ENCODE measurements around the gene LRRC4C.

Gene LRRC4C

DNA sequence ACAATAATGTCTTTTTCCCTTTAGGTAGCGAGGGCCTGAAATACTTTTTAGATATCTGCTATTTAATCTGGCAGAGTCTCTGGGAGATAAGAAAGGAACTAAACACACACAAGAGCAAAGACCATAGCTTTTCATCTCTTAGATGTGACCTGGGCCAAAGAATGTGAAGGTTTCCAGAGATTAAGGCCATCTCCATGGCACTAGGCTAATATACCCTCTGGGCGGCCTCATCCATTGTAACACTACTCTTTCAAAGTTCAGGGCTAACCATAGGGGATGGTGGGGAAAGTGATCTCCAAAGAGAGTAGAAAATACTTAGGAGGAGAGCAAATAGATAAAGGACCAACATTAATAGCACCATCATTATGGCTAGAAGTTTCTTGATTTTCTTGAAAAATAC, 326.4 kb downstream of the LRRC4C start:
- DNase-seq: no peak

DNA sequence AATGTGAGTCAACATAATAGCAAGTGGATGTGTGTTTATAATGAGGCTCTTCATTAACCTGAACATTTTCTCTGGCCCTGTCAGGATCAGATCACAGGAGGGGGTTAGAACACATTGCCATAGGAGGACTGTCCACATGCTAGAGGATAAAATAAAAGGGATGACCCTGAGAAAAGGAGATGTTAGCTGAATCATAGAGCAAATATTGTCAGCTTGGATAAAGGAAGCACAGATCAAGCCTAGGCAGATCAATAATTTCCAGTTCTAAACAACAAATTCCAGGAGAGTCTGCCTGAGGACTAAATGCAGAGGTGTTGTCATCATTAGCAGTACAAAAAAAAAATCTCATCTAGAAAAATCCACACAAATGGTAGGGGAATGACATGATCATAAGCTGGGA, 337.9 kb downstream of the LRRC4C start:
- no peak for DNase-seq

- DNase-seq: no peak
These were observed 340.0 kb downstream of the LRRC4C start for GRCh38 chr11:41119484-41119883.

GRCh38 chr11:41118521-41118920, 340.9 kb downstream of the LRRC4C start:
- no peak for DNase-seq

- DNase-seq: no peak
These were observed 342.5 kb downstream of the LRRC4C start for GRCh38 chr11:41116970-41117369.

DNA sequence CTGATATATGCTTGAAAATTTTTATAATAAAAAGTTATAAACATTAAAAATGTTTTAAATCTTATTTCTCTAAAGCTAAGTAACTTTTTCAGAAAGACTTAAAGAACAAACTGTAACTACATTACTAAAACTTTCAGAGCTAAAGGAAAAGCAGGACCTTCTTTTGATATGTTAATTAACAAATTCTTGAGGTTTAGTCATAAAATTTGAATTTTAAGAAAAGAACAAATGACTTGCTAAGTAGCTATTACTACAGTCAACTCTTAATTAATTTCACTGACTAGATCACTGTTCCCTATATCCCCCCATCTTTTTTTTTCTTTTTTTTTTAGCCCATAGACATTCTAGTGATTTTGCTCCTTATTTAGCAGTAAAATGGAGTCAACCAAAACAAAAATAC, 344.4 kb downstream of the LRRC4C start:
- no peak for DNase-seq

DNA sequence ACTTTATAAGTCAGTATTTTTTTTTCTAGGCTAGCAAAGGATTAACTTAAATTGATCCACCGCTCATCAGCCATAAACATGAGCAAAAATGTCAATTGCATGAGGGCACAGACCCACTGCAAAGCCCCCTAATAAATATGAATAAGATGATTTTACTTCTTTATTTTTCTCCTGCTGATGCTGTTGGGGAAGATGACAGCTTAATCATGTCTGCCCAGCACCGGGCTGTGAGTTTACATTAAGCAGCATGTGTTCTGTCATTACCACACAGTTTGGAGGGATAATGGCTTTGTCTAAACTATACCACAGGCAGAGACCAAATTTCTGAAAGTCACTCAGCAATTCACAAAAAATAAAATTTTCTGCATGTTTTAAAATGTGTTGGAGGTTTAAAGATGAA, 346.3 kb downstream of the LRRC4C start:
- DNase-seq: no peak

DNA sequence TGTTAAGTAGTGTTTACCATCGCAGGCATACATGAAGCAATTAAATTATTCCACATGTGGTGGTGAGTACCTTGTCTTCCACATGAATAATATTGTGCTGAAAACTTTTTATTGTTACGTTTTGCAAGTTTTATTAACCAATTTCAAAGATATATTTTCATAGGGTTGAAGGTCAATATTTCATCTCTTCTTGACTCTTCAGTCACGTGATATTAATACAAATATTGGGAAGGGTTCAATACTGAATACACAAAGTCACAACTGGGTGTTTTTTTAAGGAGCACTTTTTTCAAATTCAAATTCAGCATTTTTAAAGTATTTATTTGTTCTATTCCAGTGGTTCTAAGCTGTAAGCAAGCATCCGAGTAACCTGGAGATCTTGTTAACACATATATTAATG, 348.9 kb downstream of the LRRC4C start:
- DNase-seq: no peak

DNA sequence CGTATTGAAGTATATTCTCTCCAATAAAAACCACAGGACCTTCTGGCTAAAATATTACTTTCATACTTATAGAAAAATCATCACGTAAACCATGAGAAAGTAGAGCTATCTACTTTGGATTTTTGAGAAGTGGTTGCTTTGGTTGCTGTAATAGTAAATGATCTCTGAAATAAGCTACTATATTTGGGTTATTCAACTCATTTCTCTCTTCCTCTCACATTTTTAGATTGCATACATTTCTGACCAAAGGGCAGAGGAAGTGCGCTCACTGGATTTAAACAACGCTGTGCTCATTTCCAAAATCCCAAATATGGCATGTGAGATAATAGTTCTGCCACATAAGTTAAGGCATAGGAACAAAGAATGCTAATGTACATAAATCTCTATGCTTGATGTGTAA, 357.0 kb downstream of the LRRC4C start:
- DNase-seq: no peak

DNA sequence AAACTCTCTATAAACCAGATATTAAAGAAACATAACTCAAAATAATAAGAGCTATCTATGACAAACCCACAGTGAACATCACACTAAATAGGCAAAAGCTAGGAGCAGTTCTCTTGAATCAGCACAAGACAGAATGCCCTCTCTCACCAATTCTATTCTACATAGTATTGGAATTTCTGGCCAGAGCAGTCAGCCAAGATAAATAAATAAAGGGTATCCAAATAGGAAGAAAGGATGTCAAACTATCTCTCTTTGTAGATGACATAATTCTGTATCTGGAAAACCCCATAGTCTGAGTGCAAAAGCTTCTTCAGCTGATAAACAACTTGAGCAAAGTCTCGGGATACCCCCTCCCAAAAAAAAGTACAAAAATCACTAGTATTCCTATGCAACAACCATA, 359.8 kb downstream of the LRRC4C start:
- no peak for DNase-seq

GRCh38 chr11:41085123-41085522, 374.3 kb downstream of the LRRC4C start:
- no peak for DNase-seq

DNA sequence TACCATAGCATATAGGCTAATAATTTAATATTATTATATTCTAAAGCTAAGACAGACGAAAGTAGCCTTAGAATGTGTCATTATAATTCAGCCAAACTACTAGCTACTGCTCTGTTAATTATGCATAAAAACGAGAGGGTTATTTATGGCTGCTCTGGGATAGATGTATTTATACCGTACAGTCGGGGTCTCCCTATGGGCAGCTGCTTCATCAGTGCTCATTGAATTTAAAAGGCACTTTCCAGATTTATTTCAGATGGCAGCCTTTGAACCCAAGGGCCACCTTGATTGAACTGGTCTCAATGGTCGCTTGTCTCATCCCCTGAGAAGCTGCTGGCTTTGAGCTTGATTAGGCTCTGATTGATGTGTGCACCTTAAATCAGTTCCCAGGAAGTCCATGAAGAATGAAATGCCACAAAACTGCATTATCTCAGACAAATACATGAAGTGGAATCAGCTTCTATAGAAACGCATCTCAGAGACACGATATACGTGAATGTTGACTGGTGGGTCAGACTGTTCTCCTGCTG, 377.6 kb downstream of the LRRC4C start:
- DNase-seq: no peak

GRCh38 chr11:41074318-41074717, 385.1 kb downstream of the LRRC4C start:
- no peak for DNase-seq

DNA sequence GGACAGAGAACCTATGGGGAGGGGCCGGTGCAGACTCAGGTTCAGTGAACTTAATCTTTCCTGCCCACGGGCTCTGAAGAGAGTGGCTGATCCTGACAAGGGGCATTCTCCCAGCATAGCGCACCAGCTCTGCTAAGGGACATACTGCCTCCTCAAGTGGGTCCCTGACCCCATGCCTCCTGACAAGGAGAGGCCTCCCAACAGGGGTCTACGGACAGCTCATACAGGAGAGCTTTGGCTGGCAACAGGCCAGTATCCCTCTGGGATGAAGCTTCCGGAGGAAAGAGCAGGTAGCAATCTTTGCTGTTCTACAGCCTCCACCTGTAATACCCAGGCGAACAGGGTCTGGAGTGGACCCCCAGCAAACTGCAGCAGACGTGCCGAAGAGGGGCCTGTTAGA, 394.0 kb downstream of the LRRC4C start:
- no peak for DNase-seq

- DNase-seq: no peak
These were observed 401.3 kb downstream of the LRRC4C start for GRCh38 chr11:41058138-41058537.

DNA sequence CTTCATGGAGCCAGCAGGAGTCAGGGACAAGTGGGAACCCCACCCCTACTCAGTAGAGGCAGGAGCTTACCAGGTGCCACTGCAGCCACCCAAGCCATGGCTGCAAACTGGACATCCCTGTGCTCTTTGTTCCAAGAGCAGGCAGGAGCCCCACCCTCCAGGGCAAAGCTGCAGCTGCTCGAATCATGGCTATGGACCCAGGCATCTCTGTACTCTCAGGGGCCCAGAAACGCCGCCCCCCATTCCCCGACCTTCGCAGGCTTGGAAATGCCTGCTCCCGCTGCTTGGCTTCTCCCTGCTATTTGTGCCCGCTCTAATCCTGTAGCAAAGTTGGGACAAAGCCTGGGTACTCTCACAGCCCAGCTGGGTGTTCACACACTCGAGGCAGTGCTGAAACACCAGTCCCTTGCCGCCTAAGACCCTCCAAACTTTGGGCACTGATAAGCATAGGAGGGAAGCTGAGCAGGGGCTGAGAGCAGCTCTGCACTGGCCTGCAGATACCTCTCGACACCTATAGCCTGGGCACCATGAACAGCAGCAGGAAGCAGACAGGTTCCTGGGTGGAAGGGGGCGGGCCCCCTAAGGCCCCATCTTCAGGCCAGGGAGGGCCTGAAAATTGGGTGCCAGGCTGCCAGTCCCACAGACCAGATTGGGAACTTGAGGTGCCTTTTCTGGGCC, 402.4 kb downstream of the LRRC4C start:
- no peak for DNase-seq

DNA sequence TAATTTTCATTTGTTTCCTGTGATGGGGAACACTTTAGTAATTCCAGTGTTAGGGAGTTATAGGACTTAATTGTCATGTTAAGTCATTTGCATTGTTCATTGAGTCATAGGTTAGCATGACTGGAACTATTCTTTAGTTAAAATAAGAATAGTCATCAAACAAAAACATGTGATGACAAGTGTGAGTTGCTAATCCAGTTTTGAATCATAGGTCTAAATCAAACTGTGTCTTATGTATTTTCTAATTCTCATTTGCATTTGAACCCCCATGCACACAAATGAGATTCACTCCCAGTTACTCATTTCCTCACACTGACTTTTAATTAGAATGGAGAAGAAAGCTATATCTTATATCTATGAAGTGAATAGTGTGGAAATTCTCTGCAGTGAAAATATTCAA, 405.6 kb downstream of the LRRC4C start:
- DNase-seq: no peak

GRCh38 chr11:41051919-41052635, 407.4 kb downstream of the LRRC4C start:
- DNase-seq: no peak

DNA sequence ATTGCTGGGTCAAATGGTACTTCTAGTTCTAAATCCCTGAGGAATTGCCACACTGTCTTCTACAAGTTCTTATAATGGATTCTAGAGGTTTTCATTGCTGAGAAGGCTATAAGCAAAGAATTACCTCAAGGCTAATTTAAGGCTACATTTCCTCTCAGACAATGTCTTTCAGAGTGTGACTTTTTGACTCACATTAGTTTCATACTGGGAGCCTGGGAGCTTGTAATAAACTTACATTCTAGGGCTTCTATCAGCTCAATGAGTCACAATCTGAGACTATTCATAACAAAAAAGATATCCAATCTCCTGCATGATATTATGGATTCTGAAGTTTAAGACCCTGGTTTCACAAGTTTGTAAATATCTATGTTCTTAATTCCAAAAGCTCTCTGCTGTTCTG, 408.7 kb downstream of the LRRC4C start:
- DNase-seq: no peak

DNA sequence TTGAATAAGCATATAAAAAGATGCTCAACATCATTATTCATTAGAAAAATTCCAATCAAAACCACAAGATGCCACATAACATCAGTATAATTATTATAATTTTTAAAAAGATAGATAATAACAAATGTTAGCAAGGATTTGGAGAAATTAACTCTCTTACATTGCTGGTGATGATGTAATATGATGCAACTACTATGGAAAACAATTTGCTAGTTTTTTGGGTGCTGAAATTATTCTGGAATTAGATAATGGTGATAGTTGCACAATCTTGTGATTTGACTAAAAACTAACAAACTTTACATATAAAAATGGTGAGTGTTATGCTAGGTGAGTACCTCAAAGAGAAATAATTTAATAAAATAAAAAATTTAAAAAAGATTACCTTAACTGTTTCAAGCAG, 412.2 kb downstream of the LRRC4C start:
- no peak for DNase-seq

- DNase-seq: no peak
These were observed 414.2 kb downstream of the LRRC4C start for GRCh38 chr11:41045266-41045665.

DNA sequence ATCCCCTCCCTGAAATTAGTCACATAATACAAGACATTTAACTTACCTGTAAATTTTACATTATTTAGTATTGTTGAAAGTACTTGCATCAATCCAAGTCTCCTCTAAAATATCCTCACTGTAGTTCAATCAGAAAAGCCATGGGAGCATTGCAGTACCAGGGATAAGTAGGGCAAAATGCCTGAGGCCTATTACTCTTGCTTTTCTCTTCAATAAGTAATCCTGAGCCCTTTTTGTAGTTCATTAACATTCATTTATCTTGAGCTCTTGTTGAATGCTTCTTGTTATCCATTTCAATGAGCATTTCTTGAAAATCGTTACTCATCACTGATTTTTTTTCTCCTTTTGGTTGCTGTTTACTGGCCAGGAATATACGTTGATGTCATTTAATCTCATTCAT, 414.7 kb downstream of the LRRC4C start:
- no peak for DNase-seq

DNA sequence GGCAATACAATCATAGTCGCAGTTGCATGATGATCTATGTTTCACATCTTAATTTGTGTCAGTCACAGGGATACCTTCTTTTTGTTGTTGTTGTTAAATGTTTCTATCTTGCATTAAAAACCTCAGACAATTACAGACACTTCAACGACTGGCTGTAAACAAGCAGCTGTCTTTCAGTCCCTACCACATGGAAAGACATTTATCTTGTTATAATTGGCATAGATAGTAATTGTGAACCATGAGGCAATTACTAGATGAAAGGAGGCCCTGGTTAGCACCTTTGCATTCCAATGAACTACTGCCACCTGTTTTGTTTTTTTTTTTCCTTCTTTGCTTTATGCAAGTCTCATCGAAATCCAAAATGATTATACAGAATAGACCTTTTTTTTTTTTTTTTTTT, 416.8 kb downstream of the LRRC4C start:
- no peak for DNase-seq
